GM23338 (cell line): ENCODE data around the gene RPS19BP1. TPM values are rescaled to one million over a fixed set of nuclear protein-coding genes. Genes with fewer than 3 reads are reported as not detected.
"Not testable (repeated sequence)": the region's sequence is repeated elsewhere in the genome, so short reads cannot be mapped to it uniquely, and the experiment has no call there.

Source experiments
- ATAC-seq: fragments of 200-7000 bp; cut with Tn5 transposase; 3 replicates; pipeline ENCODE4 v1.9.1; 2020
- DNase-seq: peaks from one replicate; pipeline ENCODE4 v3.0.0-alpha.2; 2015; ENCODE audit warnings: low spot score
- H2AFZ ChIP-seq: fragments of 200-600 bp; sonication (generic); 2 replicates; pipeline ENCODE4 v1.8.0; 2016; ENCODE audit warnings: antibody characterized with exemption, mild to moderate bottlenecking, moderate library complexity
- H3F3A ChIP-seq: fragments of 200-600 bp; sonication (generic); replicated peaks from 2 replicates; pipeline ENCODE4 v1.8.0; 2017; ENCODE audit warnings: antibody characterized with exemption, mixed run types, low read depth
- H3K27ac ChIP-seq: fragments of 200-600 bp; sonication (generic); 2 replicates; pipeline ENCODE4 v1.6.1; 2016; ENCODE audit warnings: low read depth
- H3K27me3 ChIP-seq: fragments of 200-600 bp; sonication (generic); 2 replicates; pipeline ENCODE4 v1.8.0; 2016; ENCODE audit warnings: mild to moderate bottlenecking, mixed run types, moderate library complexity; ENCODE audit not compliant: insufficient read depth
- H3K36me3 ChIP-seq: fragments of 200-600 bp; sonication (generic); 2 replicates; pipeline ENCODE4 v1.8.0; 2016; ENCODE audit warnings: mild to moderate bottlenecking; ENCODE audit not compliant: insufficient read depth
- H3K4me1 ChIP-seq: fragments of 200-600 bp; sonication (generic); 2 replicates; pipeline ENCODE4 v1.8.0; 2016; ENCODE audit warnings: mild to moderate bottlenecking, moderate library complexity; ENCODE audit not compliant: insufficient read depth
- H3K4me2 ChIP-seq: fragments of 200-600 bp; sonication (generic); 2 replicates; pipeline ENCODE4 v1.7.1; 2017; ENCODE audit warnings: mixed run types
- H3K4me3 ChIP-seq: fragments of 200-600 bp; sonication (generic); 2 replicates; pipeline ENCODE4 v1.6.1; 2016; ENCODE audit warnings: mixed run types
- H3K79me2 ChIP-seq: fragments of 200-600 bp; sonication (generic); replicated peaks from 2 replicates; pipeline ENCODE4 v1.8.0; 2017; ENCODE audit warnings: mild to moderate bottlenecking; ENCODE audit not compliant: insufficient read depth
- H3K9me2 ChIP-seq: fragments of 200-600 bp; sonication (generic); 2 replicates; pipeline ENCODE4 v1.8.0; 2017; ENCODE audit not compliant: insufficient read depth
- H4K20me1 ChIP-seq: fragments of 200-600 bp; sonication (generic); replicated peaks from 2 replicates; pipeline ENCODE4 v1.8.0; 2017; ENCODE audit warnings: mild to moderate bottlenecking; ENCODE audit not compliant: insufficient read depth
- H3K27ac Mint-ChIP-seq: 2 replicates; pipeline ENCODE4 v1.8.0; 2020; ENCODE audit warnings: inconsistent platforms, mild to moderate bottlenecking, moderate library complexity, mixed read lengths
- H3K27me3 Mint-ChIP-seq: 3 replicates; pipeline ENCODE4 v1.8.0; 2022; ENCODE audit warnings: low read depth, mild to moderate bottlenecking, moderate library complexity, mixed read lengths, inconsistent platforms; ENCODE audit not compliant: insufficient read depth, poor library complexity
- H3K36me3 Mint-ChIP-seq: 3 replicates; pipeline ENCODE4 v1.8.0; 2021; ENCODE audit warnings: low read depth, mild to moderate bottlenecking, inconsistent platforms, moderate library complexity, mixed read lengths
- H3K4me1 Mint-ChIP-seq: 3 replicates; pipeline ENCODE4 v1.8.0; 2020; ENCODE audit warnings: mild to moderate bottlenecking, inconsistent platforms, mixed read lengths
- H3K4me3 Mint-ChIP-seq: 3 replicates; pipeline ENCODE4 v1.8.0; 2021; ENCODE audit warnings: moderate library complexity, mild to moderate bottlenecking, inconsistent platforms, mixed read lengths
- H3K9me3 Mint-ChIP-seq: 3 replicates; pipeline ENCODE4 v1.8.0; 2020; ENCODE audit warnings: moderate library complexity, mild to moderate bottlenecking, inconsistent platforms, mixed read lengths
- CREB1 ChIP-seq: fragments of 250-450 bp; sonication (Bioruptor Pico); IDR thresholded peaks from 2 replicates; pipeline ENCODE4 v1.5.0; 2020; ENCODE audit warnings: low read depth, mild to moderate bottlenecking, moderate library complexity
- ETS1 ChIP-seq: IDR thresholded peaks from 2 replicates; pipeline ENCODE4 v1.6.1; 2016; ENCODE audit warnings: antibody characterized with exemption
- JUNB ChIP-seq: IDR thresholded peaks from one replicate; pipeline ENCODE4 v1.6.1; 2016; ENCODE audit warnings: antibody characterized with exemption; ENCODE audit not compliant: unreplicated experiment
- POLR2AphosphoS5 ChIP-seq: IDR thresholded peaks from 2 replicates; pipeline ENCODE4 v1.6.1; 2016; ENCODE audit warnings: antibody characterized with exemption, low read depth
- polyA plus RNA-seq: library from polyadenylated mRNA; unstranded; fragments of >200 nt; fragmentation: Nextera tagmentation; extraction: Ambion mirVana; gene quantifications from 2 replicates; pipeline ENCODE4 v1.2.1, GENCODE V29; 2016
- total RNA-seq: library from RNA; depleted of rRNA; stranded (reverse); fragments of >200 nt; shearing (Covaris generic); gene quantifications from 2 replicates; pipeline ENCODE4 v1.2.3, GENCODE V29; 2014
- TF ChIP-seq, protein P1 (sequence below): fragments of 250-450 bp; sonication (Bioruptor Pico); IDR thresholded peaks from 2 replicates; pipeline ENCODE4 v1.5.0; 2020; ENCODE audit warnings: mild to moderate bottlenecking, moderate library complexity

RPS19BP1 gene
- total and polyA plus RNA-seq, 2 experiments from 2014 or later, result 153 to 215 TPM

GRCh38 chr22:39522091-39522490 is 10.5 kb downstream of the RPS19BP1 start:
- Mint-ChIP-seq H3K27ac (peak overlapping the region; percentile 100), H3K36me3 (peaks cover 67% of the 10 kb centered on the region), H3K4me1 (peaks cover 38% of the 10 kb centered on the region), H3K4me3 (peak overlapping the region; percentile 92), H3K27me3 (peaks cover 49% of the 10 kb centered on the region), H3K9me3 (peaks cover 11% of the 10 kb centered on the region; the same call in 2 of the 3 replicates)
- ATAC-seq, H2AFZ ChIP-seq, H3K27me3 ChIP-seq, H3K9me2 ChIP-seq, DNase-seq: not testable (repeated sequence)
- H3F3A ChIP-seq, result peaks cover 60% of the 10 kb centered on the region
- TF ChIP-seq POLR2AphosphoS5, result peak; percentile 43; the same call in 1 of the 2 replicates
- H3K4me2 ChIP-seq, result peak overlapping the region; percentile 96
- peaks cover 26% of the 10 kb centered on the region for H3K4me1 ChIP-seq
- H3K36me3 ChIP-seq, result peaks cover 21% of the 10 kb centered on the region
- peaks cover 27% of the 10 kb centered on the region for H3K79me2 ChIP-seq
- peaks cover 37% of the 10 kb centered on the region for H4K20me1 ChIP-seq
- H3K4me3 ChIP-seq, result peak overlapping the region; percentile 97
- H3K27ac ChIP-seq, result peak overlapping the region; percentile 100; the same call in 1 of the 2 replicates

- peak overlapping the region; percentile 97 for H3K4me3 ChIP-seq
- peaks cover 26% of the 10 kb centered on the region for H3K4me1 ChIP-seq
- not testable (repeated sequence) for H3K27me3 ChIP-seq, ATAC-seq, H2AFZ ChIP-seq, H3K9me2 ChIP-seq
- H3K9me3 Mint-ChIP-seq, result peaks cover 11% of the 10 kb centered on the region; the same call in 2 of the 3 replicates
- H3K79me2 ChIP-seq, result peaks cover 27% of the 10 kb centered on the region
- peak overlapping the region; percentile 96 for H3K4me2 ChIP-seq
- peaks cover 38% of the 10 kb centered on the region for H3K4me1 Mint-ChIP-seq
- peak overlapping the region; percentile 92 for H3K4me3 Mint-ChIP-seq
- H3K36me3 ChIP-seq, result peaks cover 26% of the 10 kb centered on the region
- DNase-seq, result peak; percentile 76
- H3K36me3 Mint-ChIP-seq, result peaks cover 73% of the 10 kb centered on the region
- peak overlapping the region; percentile 100 for H3K27ac ChIP-seq
- H3K27ac Mint-ChIP-seq, result peak overlapping the region; percentile 100
- peaks cover 44% of the 10 kb centered on the region for H4K20me1 ChIP-seq
- peaks cover 51% of the 10 kb centered on the region for H3K27me3 Mint-ChIP-seq
- H3F3A ChIP-seq, result peaks cover 54% of the 10 kb centered on the region
These were observed 11.3 kb downstream of the RPS19BP1 start for GRCh38 chr22:39521106-39521885.

- Mint-ChIP-seq H3K4me1 (peaks cover 33% of the 10 kb centered on the region), H3K4me3 (peak within 1 kb of the TSS; percentile 92)
- peaks cover 53% of the 10 kb centered on the region for H4K20me1 ChIP-seq
- peak; percentile 72 for TF ChIP-seq ETS1
- TF ChIP-seq, protein P1, sequence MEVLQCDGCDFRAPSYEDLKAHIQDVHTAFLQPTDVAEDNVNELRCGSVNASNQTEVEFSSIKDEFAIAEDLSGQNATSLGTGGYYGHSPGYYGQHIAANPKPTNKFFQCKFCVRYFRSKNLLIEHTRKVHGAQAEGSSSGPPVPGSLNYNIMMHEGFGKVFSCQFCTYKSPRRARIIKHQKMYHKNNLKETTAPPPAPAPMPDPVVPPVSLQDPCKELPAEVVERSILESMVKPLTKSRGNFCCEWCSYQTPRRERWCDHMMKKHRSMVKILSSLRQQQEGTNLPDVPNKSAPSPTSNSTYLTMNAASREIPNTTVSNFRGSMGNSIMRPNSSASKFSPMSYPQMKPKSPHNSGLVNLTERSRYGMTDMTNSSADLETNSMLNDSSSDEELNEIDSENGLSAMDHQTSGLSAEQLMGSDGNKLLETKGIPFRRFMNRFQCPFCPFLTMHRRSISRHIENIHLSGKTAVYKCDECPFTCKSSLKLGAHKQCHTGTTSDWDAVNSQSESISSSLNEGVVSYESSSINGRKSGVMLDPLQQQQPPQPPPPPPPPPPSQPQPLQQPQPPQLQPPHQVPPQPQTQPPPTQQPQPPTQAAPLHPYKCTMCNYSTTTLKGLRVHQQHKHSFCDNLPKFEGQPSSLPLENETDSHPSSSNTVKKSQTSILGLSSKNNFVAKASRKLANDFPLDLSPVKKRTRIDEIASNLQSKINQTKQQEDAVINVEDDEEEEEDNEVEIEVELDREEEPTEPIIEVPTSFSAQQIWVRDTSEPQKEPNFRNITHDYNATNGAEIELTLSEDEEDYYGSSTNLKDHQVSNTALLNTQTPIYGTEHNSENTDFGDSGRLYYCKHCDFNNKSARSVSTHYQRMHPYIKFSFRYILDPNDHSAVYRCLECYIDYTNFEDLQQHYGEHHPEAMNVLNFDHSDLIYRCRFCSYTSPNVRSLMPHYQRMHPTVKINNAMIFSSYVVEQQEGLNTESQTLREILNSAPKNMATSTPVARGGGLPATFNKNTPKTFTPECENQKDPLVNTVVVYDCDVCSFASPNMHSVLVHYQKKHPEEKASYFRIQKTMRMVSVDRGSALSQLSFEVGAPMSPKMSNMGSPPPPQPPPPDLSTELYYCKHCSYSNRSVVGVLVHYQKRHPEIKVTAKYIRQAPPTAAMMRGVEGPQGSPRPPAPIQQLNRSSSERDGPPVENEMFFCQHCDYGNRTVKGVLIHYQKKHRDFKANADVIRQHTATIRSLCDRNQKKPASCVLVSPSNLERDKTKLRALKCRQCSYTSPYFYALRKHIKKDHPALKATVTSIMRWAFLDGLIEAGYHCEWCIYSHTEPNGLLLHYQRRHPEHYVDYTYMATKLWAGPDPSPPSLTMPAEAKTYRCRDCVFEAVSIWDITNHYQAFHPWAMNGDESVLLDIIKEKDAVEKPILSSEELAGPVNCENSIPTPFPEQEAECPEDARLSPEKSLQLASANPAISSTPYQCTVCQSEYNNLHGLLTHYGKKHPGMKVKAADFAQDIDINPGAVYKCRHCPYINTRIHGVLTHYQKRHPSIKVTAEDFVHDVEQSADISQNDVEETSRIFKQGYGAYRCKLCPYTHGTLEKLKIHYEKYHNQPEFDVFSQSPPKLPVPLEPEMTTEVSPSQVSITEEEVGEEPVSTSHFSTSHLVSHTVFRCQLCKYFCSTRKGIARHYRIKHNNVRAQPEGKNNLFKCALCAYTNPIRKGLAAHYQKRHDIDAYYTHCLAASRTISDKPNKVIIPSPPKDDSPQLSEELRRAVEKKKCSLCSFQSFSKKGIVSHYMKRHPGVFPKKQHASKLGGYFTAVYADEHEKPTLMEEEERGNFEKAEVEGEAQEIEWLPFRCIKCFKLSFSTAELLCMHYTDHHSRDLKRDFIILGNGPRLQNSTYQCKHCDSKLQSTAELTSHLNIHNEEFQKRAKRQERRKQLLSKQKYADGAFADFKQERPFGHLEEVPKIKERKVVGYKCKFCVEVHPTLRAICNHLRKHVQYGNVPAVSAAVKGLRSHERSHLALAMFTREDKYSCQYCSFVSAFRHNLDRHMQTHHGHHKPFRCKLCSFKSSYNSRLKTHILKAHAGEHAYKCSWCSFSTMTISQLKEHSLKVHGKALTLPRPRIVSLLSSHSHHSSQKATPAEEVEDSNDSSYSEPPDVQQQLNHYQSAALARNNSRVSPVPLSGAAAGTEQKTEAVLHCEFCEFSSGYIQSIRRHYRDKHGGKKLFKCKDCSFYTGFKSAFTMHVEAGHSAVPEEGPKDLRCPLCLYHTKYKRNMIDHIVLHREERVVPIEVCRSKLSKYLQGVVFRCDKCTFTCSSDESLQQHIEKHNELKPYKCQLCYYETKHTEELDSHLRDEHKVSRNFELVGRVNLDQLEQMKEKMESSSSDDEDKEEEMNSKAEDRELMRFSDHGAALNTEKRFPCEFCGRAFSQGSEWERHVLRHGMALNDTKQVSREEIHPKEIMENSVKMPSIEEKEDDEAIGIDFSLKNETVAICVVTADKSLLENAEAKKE (CRISPR knock-in tag), result no peak
- TF ChIP-seq CREB1, result peak; percentile 84
- no peak for TF ChIP-seq JUNB
These were observed 12.1 kb downstream of the RPS19BP1 start, which contains the start of gene ATF4 for GRCh38 chr22:39520226-39521105. Gene ATF4, plus strand, starts transcription at chr22:39520562. Its CDS starts 884 bp downstream, at chr22:39521446.

More at GRCh38 chr22:39520226-39521105, 12.1 kb downstream of the RPS19BP1 start, which contains the start of gene ATF4:
- Histone ChIP-seq H3F3A (peaks cover 50% of the 10 kb centered on the region), H3K36me3 (peaks cover 34% of the 10 kb centered on the region), H3K9me2 (no peaks in the 10 kb centered on the region), H2AFZ (peak within 1 kb of the TSS; percentile 1; the same call in 1 of the 2 replicates), H3K27me3 (peaks cover 4% of the 10 kb centered on the region; the same call in 1 of the 2 replicates), H3K4me3 (peak within 1 kb of the TSS; percentile 97), H3K4me2 (peak within 1 kb of the TSS; percentile 96), H3K4me1 (peaks cover 26% of the 10 kb centered on the region), H3K79me2 (peaks cover 27% of the 10 kb centered on the region), H3K27ac (peak within 1 kb of the TSS; percentile 100)
- ATAC-seq (peak; percentile 8), DNase-seq (peak; percentile 86)
- H3K27ac Mint-ChIP-seq, result peak within 1 kb of the TSS; percentile 100
- H3K9me3 Mint-ChIP-seq, result peaks cover 9% of the 10 kb centered on the region; the same call in 2 of the 3 replicates
- peaks cover 75% of the 10 kb centered on the region for H3K36me3 Mint-ChIP-seq
- peaks cover 53% of the 10 kb centered on the region for H3K27me3 Mint-ChIP-seq
